LNCaP clone FGC (cell line): ENCODE measurements around the gene ACOX3.

ENCODE experiments used
- DNase-seq: peaks from one replicate; pipeline ENCODE4 v3.0.0-alpha.2; 2011; ENCODE audit warnings: low read depth
- H3K4me3 ChIP-seq: 2 replicates; pipeline ENCODE4 v1.5.1; 2011; ENCODE audit warnings: mild to moderate bottlenecking, low read depth, low read length, control low read depth
- TF ChIP-seq, protein P1 (sequence below): IDR thresholded peaks from 2 replicates; pipeline ENCODE4 v1.5.1; 2012; ENCODE audit warnings: mild to moderate bottlenecking; ENCODE audit not compliant: control insufficient read depth, insufficient read depth; ENCODE audit errors: extremely low read depth

Gene ACOX3

DNA sequence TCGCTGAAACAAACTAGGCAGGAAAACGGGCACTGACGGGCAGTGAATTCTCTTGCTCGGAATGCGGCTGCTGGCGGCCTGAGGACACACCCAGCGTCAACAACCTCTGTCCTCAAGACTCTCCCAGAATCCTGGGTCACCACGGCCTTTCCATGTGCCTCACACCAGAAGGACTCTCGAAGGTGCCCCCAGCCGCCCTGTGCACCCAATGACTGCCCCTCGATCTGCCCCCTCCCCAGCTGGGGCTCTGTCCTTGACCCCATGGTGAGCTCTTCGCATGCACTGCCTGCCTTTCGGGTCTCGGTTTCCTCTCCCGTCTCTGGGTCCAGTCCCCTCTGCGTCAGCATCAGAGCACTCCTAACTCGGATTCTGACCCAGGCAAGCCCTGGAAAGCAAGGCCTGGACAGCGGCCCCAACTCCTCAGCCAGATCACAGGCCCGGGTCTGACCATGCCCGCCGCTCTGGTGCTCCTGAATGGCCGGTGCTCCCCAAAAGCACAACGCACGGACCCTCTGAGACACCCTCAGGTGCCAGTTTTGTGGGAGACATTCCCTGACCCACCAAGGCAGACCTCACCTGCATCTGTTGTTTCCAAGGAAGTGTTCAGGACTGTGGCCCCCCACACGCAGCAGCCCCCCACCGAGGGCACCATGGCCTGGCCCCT lies 56.0 kb downstream of the ACOX3 start:
- no peak overlapping the region for H3K4me3 ChIP-seq
- DNase-seq = no peak
- TF ChIP-seq, protein P1, sequence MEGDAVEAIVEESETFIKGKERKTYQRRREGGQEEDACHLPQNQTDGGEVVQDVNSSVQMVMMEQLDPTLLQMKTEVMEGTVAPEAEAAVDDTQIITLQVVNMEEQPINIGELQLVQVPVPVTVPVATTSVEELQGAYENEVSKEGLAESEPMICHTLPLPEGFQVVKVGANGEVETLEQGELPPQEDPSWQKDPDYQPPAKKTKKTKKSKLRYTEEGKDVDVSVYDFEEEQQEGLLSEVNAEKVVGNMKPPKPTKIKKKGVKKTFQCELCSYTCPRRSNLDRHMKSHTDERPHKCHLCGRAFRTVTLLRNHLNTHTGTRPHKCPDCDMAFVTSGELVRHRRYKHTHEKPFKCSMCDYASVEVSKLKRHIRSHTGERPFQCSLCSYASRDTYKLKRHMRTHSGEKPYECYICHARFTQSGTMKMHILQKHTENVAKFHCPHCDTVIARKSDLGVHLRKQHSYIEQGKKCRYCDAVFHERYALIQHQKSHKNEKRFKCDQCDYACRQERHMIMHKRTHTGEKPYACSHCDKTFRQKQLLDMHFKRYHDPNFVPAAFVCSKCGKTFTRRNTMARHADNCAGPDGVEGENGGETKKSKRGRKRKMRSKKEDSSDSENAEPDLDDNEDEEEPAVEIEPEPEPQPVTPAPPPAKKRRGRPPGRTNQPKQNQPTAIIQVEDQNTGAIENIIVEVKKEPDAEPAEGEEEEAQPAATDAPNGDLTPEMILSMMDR = no peak

DNA sequence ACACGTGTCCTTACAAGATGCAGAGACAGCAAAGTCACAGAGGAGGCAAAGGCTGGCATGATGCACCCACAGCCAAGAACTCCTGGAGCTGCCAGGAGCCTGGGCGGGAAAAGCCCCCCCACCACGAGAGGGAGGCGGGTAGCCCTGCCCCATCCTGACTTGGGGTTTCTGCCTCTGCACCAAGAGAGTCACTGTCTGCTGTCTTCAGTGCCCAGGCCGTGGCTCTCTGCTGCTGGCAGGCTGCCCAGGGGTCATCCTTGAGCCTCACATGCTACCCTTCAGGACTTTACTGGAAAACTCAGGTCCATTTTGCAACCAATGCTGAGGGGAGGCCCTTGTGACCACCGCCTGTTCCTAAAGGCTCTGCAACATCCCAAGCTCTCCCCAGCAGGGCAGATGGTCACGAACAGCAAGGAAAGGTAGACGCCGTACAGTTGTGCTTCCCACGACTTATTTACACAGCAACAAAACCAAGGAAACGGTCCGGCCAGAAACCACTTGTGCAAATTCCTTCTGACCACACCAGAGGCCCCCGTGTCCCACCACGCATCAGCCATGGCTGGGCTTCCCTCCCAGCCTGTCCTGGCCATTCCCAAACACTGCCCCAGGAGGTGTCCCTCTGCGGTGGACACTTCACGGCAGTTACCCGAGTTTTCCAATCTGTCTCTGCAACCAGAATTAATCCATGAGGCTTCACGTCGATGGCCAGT lies 56.9 kb downstream of the ACOX3 start:
- no peak overlapping the region for H3K4me3 ChIP-seq
- no peak for DNase-seq
- TF ChIP-seq, protein P1 = no peak

DNA sequence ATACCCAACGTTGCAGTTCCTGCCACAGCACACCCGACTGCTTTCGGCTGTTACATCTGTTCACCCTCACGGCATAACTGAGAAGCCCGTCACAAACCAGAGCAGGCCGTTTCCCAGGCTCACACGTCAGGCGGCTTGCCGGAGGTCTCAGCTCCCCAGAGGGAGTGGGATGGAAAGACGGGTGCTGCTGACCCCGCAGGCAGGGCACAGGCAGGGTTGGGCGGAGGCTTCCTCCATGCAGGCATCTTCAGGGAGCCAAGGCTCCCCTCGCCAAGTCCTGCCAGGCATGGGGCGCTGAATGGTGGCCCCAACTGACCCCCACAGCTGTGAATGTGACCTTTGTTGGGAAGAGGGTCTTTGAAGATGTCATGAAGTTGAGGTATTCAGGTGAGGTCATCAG lies 57.5 kb downstream of the ACOX3 start:
- TF ChIP-seq, protein P1 = no peak
- H3K4me3 ChIP-seq = no peak overlapping the region
- no peak for DNase-seq

DNA sequence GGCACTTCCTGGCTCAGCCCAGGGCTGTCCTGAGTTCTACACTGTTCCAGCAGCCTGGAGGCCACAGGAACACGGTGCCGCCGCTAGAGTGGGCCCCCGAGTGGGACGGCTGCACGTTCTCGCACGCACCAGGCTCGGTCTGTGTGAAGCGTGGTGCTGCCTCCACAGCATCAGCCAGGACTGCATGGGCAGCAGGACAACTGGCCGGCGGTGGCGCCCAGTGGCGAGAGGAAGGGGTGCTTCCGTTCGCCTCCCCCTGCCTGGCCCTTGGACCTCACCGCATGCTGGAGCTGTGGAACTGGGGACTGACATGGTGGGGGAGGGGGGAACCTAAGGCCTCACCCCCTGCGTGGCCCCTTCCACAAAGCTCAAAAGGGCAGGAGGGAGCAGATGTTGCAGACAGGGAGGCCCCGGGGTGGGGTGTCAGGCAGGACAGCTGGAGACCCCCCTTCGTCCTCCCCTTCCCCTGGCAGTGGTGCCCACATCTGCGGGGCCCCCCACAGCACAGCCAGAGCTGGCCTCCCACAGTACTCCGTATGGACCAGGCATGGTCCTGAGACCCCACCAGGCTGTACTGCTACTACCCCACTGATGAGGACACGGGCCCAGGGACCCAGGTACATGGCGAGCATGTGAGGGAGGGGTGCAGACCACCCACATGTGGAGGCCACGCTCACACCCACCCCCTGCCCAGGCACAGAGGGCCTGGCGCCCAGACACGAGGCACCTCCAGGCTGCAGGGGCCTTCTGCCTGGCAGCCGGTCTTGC lies 58.5 kb downstream of the ACOX3 start:
- TF ChIP-seq, protein P1 = no peak
- H3K4me3 ChIP-seq = no peak overlapping the region
- DNase-seq = no peak

DNA sequence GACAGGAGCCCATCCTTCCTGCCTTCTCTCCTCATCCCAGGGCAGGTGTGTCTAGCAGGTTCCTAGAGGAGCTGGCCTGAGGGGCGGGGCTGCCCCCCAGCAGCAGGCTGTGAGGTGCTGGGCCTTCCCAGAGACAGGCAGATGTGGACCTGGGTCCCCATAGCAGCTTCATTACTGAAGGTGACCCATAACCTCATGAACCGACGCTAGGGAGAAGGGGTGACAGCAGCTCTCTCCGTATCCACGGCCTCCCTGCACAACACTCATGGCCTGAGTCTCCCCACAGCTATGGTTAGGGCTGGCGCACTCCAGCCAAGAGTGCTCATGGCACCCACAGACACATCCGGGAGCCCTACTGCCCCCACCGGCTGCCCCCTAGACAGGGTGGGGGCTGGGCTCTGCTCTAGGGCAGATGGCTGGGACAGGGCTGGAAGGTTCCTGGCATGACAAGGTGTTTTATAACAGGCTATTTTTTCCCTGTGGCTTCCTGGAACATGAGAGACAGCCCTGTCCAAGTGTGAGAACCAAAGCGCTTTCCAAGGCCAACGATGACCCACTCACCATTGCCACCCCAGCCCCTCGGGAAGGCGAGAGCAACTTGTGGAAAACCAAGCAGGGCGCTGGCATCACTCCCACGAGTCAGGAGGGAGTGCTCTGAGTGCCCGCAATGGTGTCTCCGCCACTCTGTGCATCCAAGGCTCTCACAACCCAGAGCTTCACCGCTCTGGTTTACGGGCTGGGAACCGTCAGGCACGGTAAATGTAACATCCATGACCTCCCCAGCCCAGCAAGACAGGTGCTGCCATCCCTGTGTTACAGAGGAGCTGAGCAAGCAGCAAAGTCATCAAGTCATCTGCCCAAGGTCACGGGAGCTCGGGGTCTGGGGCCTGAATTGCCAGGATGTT lies 59.8 kb downstream of the ACOX3 start:
- TF ChIP-seq, protein P1 = no peak
- no peak for DNase-seq

DNA sequence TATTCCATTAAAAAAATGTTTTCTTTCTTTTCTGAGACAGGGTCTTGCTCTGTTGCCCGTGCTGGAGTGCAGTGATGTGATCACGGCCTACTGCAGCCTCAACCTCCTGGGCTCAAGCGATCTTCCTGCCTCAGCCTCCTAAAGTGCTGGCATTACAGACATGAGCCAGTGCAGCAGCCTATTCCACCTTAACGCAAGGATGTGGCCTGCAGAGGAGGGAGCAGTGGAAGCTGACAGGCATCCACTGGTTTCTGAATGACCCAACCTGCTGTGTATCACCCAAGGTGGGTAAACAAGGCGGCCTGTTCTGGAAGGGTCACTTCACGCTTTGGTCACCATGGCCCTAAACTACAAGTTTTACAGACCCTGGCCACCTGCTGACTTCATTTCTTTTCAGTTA lies 60.8 kb downstream of the ACOX3 start:
- no peak overlapping the region for H3K4me3 ChIP-seq
- DNase-seq = no peak

More for the DNA sequence above, 59.8 kb downstream of the ACOX3 start:
- no peak overlapping the region for H3K4me3 ChIP-seq

More for the DNA sequence above, 60.8 kb downstream of the ACOX3 start:
- TF ChIP-seq, protein P1 = no peak
